Measurements from ENCODE around the gene PXK.
"Not testable (repeated sequence)": the region's sequence is repeated elsewhere in the genome, so short reads cannot be mapped to it uniquely, and the experiment has no call there.

Gene PXK

GRCh38 chr3:58419780-58420507 lies 87.3 kb downstream of the PXK start:
- no peak for DNase-seq (ENCODE audit: low read depth)

DNA sequence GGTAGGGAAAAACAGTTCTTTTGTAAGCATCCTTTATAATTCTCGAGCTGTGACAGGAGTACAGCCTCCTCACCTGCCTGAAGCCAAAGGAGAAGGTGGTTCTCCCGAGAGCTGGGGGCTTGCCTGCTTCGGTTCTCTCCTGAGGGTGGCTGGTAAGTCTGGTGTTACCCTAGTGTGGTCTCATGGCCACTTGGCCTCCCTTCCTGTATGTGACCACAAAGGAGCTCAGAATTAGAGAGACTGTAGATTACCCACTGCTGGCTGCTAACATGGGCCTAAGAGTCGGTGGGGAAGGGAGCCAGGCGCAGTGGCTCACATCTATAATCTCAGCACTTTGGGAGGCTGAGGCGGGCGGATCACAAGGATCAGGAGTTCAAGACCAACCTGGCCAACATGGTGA lies 88.3 kb downstream of the PXK start:
- no peak for DNase-seq (ENCODE audit: low read depth)

GRCh38 chr3:58422756-58423325 lies 90.1 kb downstream of the PXK start:
- DNase-seq (ENCODE audit: low read depth), result no peak

GRCh38 chr3:58424613-58425012 lies 91.9 kb downstream of the PXK start:
- no peak for DNase-seq (ENCODE audit: low read depth)

GRCh38 chr3:58425782-58426181 lies 93.1 kb downstream of the PXK start:
- no peak for DNase-seq (ENCODE audit: low read depth)

DNA sequence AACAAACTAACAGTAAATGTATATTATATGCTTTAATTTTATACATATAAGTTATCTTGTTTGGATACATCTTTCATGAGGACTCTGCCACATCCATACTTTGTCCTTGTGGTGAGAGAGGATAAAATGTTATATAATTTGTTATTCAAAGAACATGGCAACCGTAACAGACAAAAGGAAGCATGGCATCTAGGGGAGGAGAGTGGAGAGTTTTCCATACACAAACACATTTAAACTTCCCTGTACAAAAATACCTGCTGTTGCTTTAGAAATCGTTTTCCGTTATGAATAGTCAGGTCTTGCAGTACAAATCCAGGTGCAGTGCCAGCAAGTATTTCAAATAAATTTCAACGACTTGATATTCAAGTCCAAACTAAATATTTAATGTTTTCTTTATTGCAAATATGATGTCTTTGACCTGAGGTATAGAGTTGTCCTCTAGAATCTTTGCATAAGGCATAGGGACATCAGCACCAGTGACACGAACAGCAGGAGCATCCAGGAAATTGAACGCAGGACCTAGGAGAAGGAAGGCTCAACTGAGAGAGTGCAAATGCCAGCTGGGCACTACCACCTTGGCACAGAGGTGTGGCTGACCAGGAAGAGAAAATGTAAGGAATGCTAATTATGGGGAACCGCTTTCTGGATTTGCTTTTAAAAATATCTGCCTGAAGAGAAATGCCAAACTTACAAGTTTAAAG lies 95.1 kb downstream of the PXK start:
- no peak for DNase-seq (ENCODE audit: low read depth)

DNA sequence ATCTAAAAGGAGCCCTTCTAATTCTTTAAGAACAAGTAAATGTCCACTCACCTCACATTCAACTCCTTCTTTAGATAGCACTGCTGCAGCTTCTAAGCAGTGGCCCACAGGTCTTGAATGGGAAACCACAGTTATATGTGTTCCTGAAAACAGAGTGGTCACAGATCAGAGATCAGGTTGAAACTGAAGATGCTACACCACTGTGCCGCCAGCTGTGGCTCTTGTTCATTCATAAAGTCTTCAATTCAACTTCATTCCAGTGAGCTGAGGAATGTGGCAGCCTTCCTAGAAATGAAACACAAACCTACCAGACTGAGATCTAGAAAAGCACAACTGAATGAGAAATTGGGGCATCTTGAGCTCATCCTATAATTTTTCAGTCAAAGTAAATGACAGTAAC lies 97.0 kb downstream of the PXK start:
- DNase-seq (ENCODE audit: low read depth), result no peak

- no peak for DNase-seq (ENCODE audit: low read depth)
These were observed 100.2 kb downstream of the PXK start for GRCh38 chr3:58432905-58433304.

- DNase-seq (ENCODE audit: low read depth), result peak; percentile 77
These were observed 100.9 kb downstream of the PXK start, which contains the start of gene PDHB for GRCh38 chr3:58433400-58434167. TSS of gene PDHB (minus strand) at chr3:58433832. CDS start at chr3:58433809, 23 bp downstream.

DNA sequence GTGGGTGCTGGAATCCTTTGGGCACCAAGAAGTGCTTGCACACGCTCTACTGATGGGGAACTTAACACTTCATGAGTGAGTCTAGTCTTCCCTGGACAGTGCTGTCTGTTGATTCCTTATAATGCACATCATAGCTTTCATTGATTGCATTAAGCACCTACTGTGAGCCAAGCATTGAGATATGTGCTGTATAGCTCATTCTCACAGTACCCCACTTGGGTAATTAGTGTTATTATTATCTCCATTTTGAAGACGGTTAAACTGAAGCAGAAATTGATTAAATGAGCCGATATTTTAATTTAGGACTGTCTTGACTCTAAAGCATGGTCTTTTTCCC lies 101.4 kb downstream of the PXK start:
- DNase-seq (ENCODE audit: low read depth), result no peak

GRCh38 chr3:58434511-58434910 lies 101.8 kb downstream of the PXK start:
- no peak for DNase-seq (ENCODE audit: low read depth)

DNA sequence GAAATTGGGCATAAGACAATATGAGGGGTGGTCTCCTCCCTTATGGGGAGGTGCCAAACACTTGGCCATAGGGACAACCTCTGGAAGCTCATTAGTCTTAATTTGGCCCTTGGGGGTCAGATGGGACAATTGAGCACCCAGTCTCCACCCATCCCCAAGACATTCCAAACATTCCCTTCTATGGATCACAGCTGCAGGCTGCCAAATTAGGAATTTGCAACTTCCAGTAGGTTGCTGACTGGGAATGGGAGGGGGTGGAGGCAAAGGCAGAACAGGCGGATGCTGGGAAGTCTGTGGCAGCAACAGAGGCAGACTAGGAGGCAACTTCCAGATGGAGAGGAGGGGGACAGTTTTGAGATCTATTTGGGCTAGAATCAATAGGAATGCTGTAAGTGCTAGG lies 102.3 kb downstream of the PXK start:
- no peak for DNase-seq (ENCODE audit: low read depth)

DNA sequence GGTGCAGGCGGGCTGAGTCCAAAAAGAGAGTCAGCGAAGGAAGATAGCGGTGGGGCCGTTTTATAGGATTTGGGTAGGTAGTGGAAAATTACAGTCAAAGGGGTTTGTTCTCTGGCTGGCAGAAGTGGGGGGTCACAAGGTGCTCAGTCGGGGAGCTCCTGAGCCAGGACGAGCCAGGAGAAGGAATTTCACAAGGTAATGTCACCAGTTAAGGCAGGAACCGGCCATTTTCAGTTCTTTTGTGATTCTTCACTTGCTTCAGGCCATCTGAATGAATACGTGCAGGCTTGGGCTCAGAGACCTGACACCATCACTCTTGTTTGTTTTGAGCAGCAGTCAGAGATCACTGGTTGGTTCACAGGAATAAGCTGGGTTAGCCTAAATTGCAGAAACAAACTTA lies 104.6 kb downstream of the PXK start:
- DNase-seq (ENCODE audit: low read depth), result not testable (repeated sequence)

GRCh38 chr3:58440996-58441355 lies 108.3 kb downstream of the PXK start:
- DNase-seq (ENCODE audit: low read depth), result not testable (repeated sequence)

GRCh38 chr3:58441514-58442450 lies 109.1 kb downstream of the PXK start:
- no peak for DNase-seq (ENCODE audit: low read depth)

GRCh38 chr3:58452176-58452575 lies 119.5 kb downstream of the PXK start:
- DNase-seq (ENCODE audit: low read depth), result no peak

DNA sequence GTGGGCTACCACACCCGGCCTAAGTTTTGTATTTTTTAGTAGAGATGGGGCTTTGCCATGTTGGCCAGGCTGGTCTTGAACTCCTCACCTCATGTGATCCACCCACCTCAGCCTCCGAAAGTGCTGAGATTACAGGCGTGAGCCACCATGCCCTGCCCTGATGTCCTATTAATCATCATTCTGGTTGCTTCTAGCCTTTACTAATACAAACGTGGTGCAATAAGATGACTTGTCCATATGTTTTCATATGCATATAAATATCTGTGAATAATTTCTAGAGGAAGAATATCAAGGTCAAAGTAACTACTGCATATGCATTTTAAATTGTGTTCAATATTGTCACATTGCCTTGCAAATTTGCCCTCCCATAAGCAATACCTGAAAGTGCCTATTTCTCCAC lies 126.5 kb downstream of the PXK start:
- DNase-seq (ENCODE audit: low read depth), result no peak

DNA sequence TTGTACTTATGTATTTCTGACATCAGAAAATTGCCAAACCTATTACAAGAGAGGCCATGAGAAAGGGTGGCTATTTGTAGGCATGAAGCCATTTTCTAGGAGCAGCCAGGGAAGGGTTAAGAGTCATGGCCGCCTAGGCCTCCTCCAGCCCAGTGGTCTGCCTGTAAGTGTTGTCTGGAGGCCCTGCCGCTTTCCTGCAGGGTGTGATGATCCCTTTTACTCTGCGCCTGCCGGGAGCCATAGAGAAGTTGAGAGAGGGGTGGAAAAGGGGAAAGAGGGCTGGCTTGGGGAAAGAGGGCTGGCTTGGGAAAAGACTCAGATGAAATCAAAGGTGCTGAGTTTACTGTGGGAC lies 130.1 kb downstream of the PXK start:
- no peak for DNase-seq (ENCODE audit: low read depth)

DNA sequence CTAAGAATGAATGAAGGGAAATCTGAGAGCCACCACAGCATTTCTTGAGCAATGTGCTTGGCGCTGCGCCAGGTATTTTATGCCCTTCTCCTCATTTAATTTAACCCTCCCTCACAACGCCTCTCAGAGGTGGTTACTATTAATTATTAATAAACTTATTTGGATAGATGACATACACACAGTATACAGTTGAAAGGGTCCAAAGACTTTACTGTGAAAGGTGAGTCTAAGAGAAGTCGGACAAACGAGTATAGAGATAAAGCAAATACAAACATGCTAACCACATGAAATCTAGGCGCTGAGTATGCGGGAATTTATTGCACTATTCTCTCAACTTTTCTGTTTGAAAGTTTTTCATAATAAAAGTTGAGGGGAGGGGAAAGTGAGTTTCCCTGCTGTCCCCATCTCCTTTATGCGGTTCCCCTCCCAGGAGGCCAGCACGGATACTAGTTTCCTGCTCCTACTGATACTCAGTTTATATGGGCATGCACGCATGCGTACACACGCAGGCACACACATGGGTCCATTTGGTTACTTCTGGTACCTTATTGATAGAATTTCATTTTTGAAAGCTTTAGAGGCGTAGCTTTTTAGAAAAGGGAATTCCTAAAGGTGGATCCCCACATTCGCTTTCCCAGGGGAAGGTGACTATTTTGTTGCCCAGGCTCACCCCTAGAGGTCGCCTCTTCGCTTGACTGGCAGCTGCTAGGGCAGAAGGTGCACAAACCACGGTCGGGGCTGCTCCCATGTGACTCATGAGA lies 130.7 kb downstream of the PXK start:
- peak; percentile 48 for DNase-seq (ENCODE audit: low read depth)

GRCh38 chr3:58463942-58464271 lies 131.2 kb downstream of the PXK start:
- DNase-seq (ENCODE audit: low read depth), result no peak

GRCh38 chr3:58464866-58465265 lies 132.2 kb downstream of the PXK start:
- DNase-seq (ENCODE audit: low read depth), result no peak
